WTC11 (cell line): Measurements from ENCODE around the gene C16orf74. TPM values are rescaled to one million over a fixed set of nuclear protein-coding genes. Genes with fewer than 3 reads are reported as not detected.

Experiments
- ATAC-seq: fragments of 200-7000 bp; cut with Tn5 transposase; 2 replicates; pipeline ENCODE4 v1.10.0; 2021; ENCODE audit warnings: mild to moderate bottlenecking, moderate library complexity
- CTCF ChIA-PET: fragments of 300-600 bp; sonication (Branson Sonifier 250); formaldehyde crosslinking; loops from one replicate; lab custom pipeline; 2021; ENCODE audit warnings: antibody characterized with exemption; lab: Charles Lee
- POLR2A ChIA-PET: fragments of 350-600 bp; sonication (Branson Sonifier 250); formaldehyde crosslinking; loops from one replicate; lab custom pipeline; 2021; ENCODE audit warnings: antibody characterized with exemption; lab: Charles Lee
- DNase-seq: peaks from one replicate; pipeline ENCODE4 v3.0.0; 2021; ENCODE audit warnings: low spot score
- H3K27ac Mint-ChIP-seq: 2 replicates; pipeline ENCODE4 v1.8.0; 2021; ENCODE audit warnings: mixed read lengths
- H3K27me3 Mint-ChIP-seq: 2 replicates; pipeline ENCODE4 v1.8.0; 2021; ENCODE audit warnings: low read depth, mild to moderate bottlenecking, moderate library complexity, mixed read lengths
- H3K36me3 Mint-ChIP-seq: 2 replicates; pipeline ENCODE4 v1.8.0; 2021; ENCODE audit warnings: mixed read lengths
- H3K4me1 Mint-ChIP-seq: 2 replicates; pipeline ENCODE4 v1.8.0; 2022; ENCODE audit warnings: mixed read lengths
- H3K4me3 Mint-ChIP-seq: 2 replicates; pipeline ENCODE4 v1.8.0; 2021; ENCODE audit warnings: mild to moderate bottlenecking, moderate library complexity, mixed read lengths
- H3K9me3 Mint-ChIP-seq: 2 replicates; pipeline ENCODE4 v1.8.0; 2021; ENCODE audit warnings: mixed read lengths
- ARID4B ChIP-seq: sonication (generic); formaldehyde crosslinking; IDR thresholded peaks from 2 replicates; pipeline ENCODE4 v1.8.0; 2023; ENCODE audit warnings: missing genetic modification reagents, mild to moderate bottlenecking, borderline replicate concordance
- E2F4 ChIP-seq: sonication (generic); formaldehyde crosslinking; IDR thresholded peaks from 2 replicates; pipeline ENCODE4 v1.8.1; 2022; ENCODE audit warnings: low read depth, mild to moderate bottlenecking, moderate library complexity, missing genetic modification reagents, borderline replicate concordance
- ETV6 ChIP-seq: sonication (generic); formaldehyde crosslinking; IDR thresholded peaks from 2 replicates; pipeline ENCODE4 v1.8.1; 2022; ENCODE audit warnings: mild to moderate bottlenecking, missing genetic modification reagents
- HMGA2 ChIP-seq: fragments of 250-450 bp; sonication (Bioruptor Pico); IDR thresholded peaks from 2 replicates; pipeline ENCODE4 v1.4.0; 2021; ENCODE audit warnings: mild to moderate bottlenecking, moderate library complexity
- HMGXB4 ChIP-seq: sonication (generic); formaldehyde crosslinking; IDR thresholded peaks from 2 replicates; pipeline ENCODE4 v1.8.1; 2023; ENCODE audit warnings: mild to moderate bottlenecking, moderate library complexity, missing genetic modification reagents
- KAT7 ChIP-seq: sonication (generic); formaldehyde crosslinking; IDR thresholded peaks from 2 replicates; pipeline ENCODE4 v1.8.1; 2023; ENCODE audit warnings: missing genetic modification reagents, mild to moderate bottlenecking, borderline replicate concordance
- MAX ChIP-seq: sonication (generic); formaldehyde crosslinking; IDR thresholded peaks from 2 replicates; pipeline ENCODE4 v1.8.0; 2022; ENCODE audit warnings: mild to moderate bottlenecking, missing genetic modification reagents
- MXD4 ChIP-seq: fragments of 250-450 bp; sonication (Bioruptor Pico); IDR thresholded peaks from 2 replicates; pipeline ENCODE4 v1.8.0; 2021; ENCODE audit warnings: mild to moderate bottlenecking, moderate library complexity, borderline replicate concordance
- NFE2L1 ChIP-seq: sonication (generic); formaldehyde crosslinking; IDR thresholded peaks from 2 replicates; pipeline ENCODE4 v1.8.1; 2023; ENCODE audit warnings: missing genetic modification reagents
- NR3C1 ChIP-seq: sonication (generic); formaldehyde crosslinking; conservative IDR thresholded peaks from 2 replicates; pipeline ENCODE4 v1.8.1; 2023; ENCODE audit warnings: low read depth, mild to moderate bottlenecking, missing genetic modification reagents
- PRRX2 ChIP-seq: fragments of 250-450 bp; sonication (Bioruptor Pico); IDR thresholded peaks from 2 replicates; pipeline ENCODE4 v1.8.0; 2021; ENCODE audit warnings: mild to moderate bottlenecking
- RELA ChIP-seq: sonication (generic); formaldehyde crosslinking; IDR thresholded peaks from 2 replicates; pipeline ENCODE4 v1.8.1; 2022; ENCODE audit warnings: missing genetic modification reagents, mild to moderate bottlenecking, borderline replicate concordance
- RORB ChIP-seq: fragments of 250-450 bp; sonication (Bioruptor Pico); IDR thresholded peaks from 2 replicates; pipeline ENCODE4 v1.9.0; 2021; ENCODE audit warnings: mild to moderate bottlenecking
- TEAD1 ChIP-seq: sonication (generic); formaldehyde crosslinking; IDR thresholded peaks from 2 replicates; pipeline ENCODE4 v1.8.0; 2022; ENCODE audit warnings: mild to moderate bottlenecking, missing genetic modification reagents
- TEAD4 ChIP-seq: sonication (generic); formaldehyde crosslinking; IDR thresholded peaks from 2 replicates; pipeline ENCODE4 v1.8.0; 2022; ENCODE audit warnings: mild to moderate bottlenecking, missing genetic modification reagents
- ZBTB21 ChIP-seq: sonication (generic); formaldehyde crosslinking; IDR thresholded peaks from 2 replicates; pipeline ENCODE4 v1.8.1; 2023; ENCODE audit warnings: mild to moderate bottlenecking, missing genetic modification reagents, borderline replicate concordance
- ZNF121 ChIP-seq: sonication (generic); formaldehyde crosslinking; IDR thresholded peaks from 2 replicates; pipeline ENCODE4 v1.8.0; 2023; ENCODE audit warnings: missing genetic modification reagents
- ZNF232 ChIP-seq: sonication (generic); formaldehyde crosslinking; IDR thresholded peaks from 2 replicates; pipeline ENCODE4 v1.8.0; 2022; ENCODE audit warnings: mild to moderate bottlenecking, missing genetic modification reagents
- ZNF317 ChIP-seq: sonication (generic); formaldehyde crosslinking; IDR thresholded peaks from 2 replicates; pipeline ENCODE4 v1.8.1; 2023; ENCODE audit warnings: low read depth, mild to moderate bottlenecking, moderate library complexity, missing genetic modification reagents, borderline replicate concordance
- ZNF423 ChIP-seq: fragments of 250-450 bp; sonication (Bioruptor Pico); IDR thresholded peaks from 2 replicates; pipeline ENCODE4 v2.1.2; 2022; ENCODE audit warnings: mild to moderate bottlenecking, moderate library complexity
- ZNF532 ChIP-seq: fragments of 250-450 bp; sonication (Bioruptor Pico); IDR thresholded peaks from 2 replicates; pipeline ENCODE4 v1.9.0; 2021; ENCODE audit warnings: mild to moderate bottlenecking, borderline replicate concordance
- total RNA-seq: library from RNA; stranded (reverse); gene quantifications from 3 replicates; pipeline ENCODE4 v1.2.3, GENCODE V29; 2021

Gene C16orf74
- total RNA-seq, 1 experiment from 2014 or later = 8.3 TPM

GRCh38 chr16:85689285-85689949, 61.5 kb downstream of the C16orf74 start:
- Mint-ChIP-seq H3K9me3 (no peaks in the 10 kb centered on the region), H3K27me3 (peaks cover 17% of the 10 kb centered on the region; the same call in 1 of the 2 replicates), H3K4me1 (peaks cover 10% of the 10 kb centered on the region), H3K4me3 (peak overlapping the region; percentile 62), H3K27ac (no peak overlapping the region), H3K36me3 (peaks cover 11% of the 10 kb centered on the region)
- CTCF ChIA-PET = interaction anchor here (0.7 to 3.7 kb wide), 12 partner anchors 10 to 273 kb away, joined by 3 to 33 read pairs (median 4); no protein-coding TSS in a partner anchor
- DNase-seq (no peak), ATAC-seq (no peak)
- peak; percentile 93 for TF ChIP-seq ZNF121 (CRISPR knock-in tag)
- TF ChIP-seq ZNF232 (CRISPR knock-in tag) = no peak
- POLR2A ChIA-PET = interaction anchor here (0.6 to 1.3 kb wide), 4 partner anchors 10 to 454 kb away, joined by 3 to 6 read pairs (median 4); no protein-coding TSS in a partner anchor

GRCh38 chr16:85688586-85689284, 62.2 kb downstream of the C16orf74 start, which contains the start of gene GINS2:
GINS2 (minus strand) TSS chr16:85688954; CDS start chr16:85688898, 56 bp downstream.
- POLR2A ChIA-PET = interaction anchor here (0.6 to 1.3 kb wide), 2 partner anchors 27 to 454 kb away, joined by 4 to 6 read pairs; no protein-coding TSS in a partner anchor
- Mint-ChIP-seq H3K4me1 (peaks cover 10% of the 10 kb centered on the region), H3K36me3 (peaks cover 14% of the 10 kb centered on the region), H3K4me3 (peak within 1 kb of the TSS; percentile 74), H3K27ac (no peak within 1 kb of the TSS), H3K9me3 (no peaks in the 10 kb centered on the region), H3K27me3 (peaks cover 17% of the 10 kb centered on the region; the same call in 1 of the 2 replicates)
- ATAC-seq (peak; percentile 99), DNase-seq (peak; percentile 93)
- CTCF ChIA-PET = interaction anchor here (0.5 to 3.7 kb wide), 12 partner anchors 8 to 273 kb away, joined by 3 to 33 read pairs (median 4); no protein-coding TSS in a partner anchor
- TF ChIP-seq MXD4 (CRISPR knock-in tag) (no peak), ZBTB21 (CRISPR knock-in tag) (no peak), E2F4 (CRISPR knock-in tag) (peak; percentile 98), ARID4B (CRISPR knock-in tag) (peak; percentile 94; the same call in 1 of the 2 replicates), NR3C1 (CRISPR knock-in tag) (no peak), MAX (peak; percentile 95), NFE2L1 (CRISPR knock-in tag) (peak; percentile 89; the same call in 1 of the 2 replicates), RORB (CRISPR knock-in tag) (no peak), ZNF121 (CRISPR knock-in tag) (no peak), ZNF423 (CRISPR knock-in tag) (no peak), ZNF317 (no peak), PRRX2 (no peak), RELA (CRISPR knock-in tag) (no peak), HMGA2 (CRISPR knock-in tag) (no peak), TEAD1 (no peak), ETV6 (CRISPR knock-in tag) (peak; percentile 80), KAT7 (CRISPR knock-in tag) (peak; percentile 80; the same call in 1 of the 2 replicates), ZNF532 (CRISPR knock-in tag) (no peak), TEAD4 (CRISPR knock-in tag) (peak; percentile 4; the same call in 1 of the 2 replicates), HMGXB4 (CRISPR knock-in tag) (peak; percentile 39)
